Effector memory CD8-positive, alpha-beta T cell (primary cell): ENCODE results near the gene RTF1.
A peak's percentile ranks its signal among the peaks of the same experiment; 100 is the strongest.

Experiments used
- ATAC-seq: fragments of 150-1000 bp; cut with Tn5 transposase; replicated peaks from 2 replicates; pipeline ENCODE4 v1.10.0; 2021; ENCODE audit warnings: mild to moderate bottlenecking, moderate library complexity
- DNase-seq, 3 experiments: peaks; one replicate each; pipeline ENCODE4 v3.0.0; 2021
- H3K27ac Mint-ChIP-seq, 2 donors: one replicate each; pipeline ENCODE4 v1.8.0; 2022; ENCODE audit warnings: mild to moderate bottlenecking in 2 of 2, mixed read lengths in 2 of 2, moderate library complexity in 2 of 2
- H3K27me3 Mint-ChIP-seq, 2 donors: one replicate each; pipeline ENCODE4 v1.8.0; 2022; ENCODE audit warnings: mixed read lengths in 2 of 2
- H3K36me3 Mint-ChIP-seq: one replicate; pipeline ENCODE4 v1.8.0; 2022; ENCODE audit warnings: mild to moderate bottlenecking, moderate library complexity, mixed read lengths; ENCODE audit not compliant: insufficient read depth
- H3K4me1 Mint-ChIP-seq, 2 donors: one replicate each; pipeline ENCODE4 v1.8.0; 2022; ENCODE audit warnings: low read depth in 2 of 2, mixed read lengths in 2 of 2
- H3K4me3 Mint-ChIP-seq, 2 donors: one replicate each; pipeline ENCODE4 v1.8.0; 2022; ENCODE audit warnings: mild to moderate bottlenecking in 2 of 2, mixed read lengths in 2 of 2, moderate library complexity in 2 of 2
- H3K9me3 Mint-ChIP-seq, 2 donors: one replicate each; pipeline ENCODE4 v1.8.0; 2022; ENCODE audit warnings: mixed read lengths in 2 of 2

RTF1 gene

GRCh38 chr15:41494922-41495735, 78.2 kb downstream of the RTF1 start:
- Mint-ChIP-seq H3K36me3 (peaks cover 4% of the 10 kb centered on the region), H3K27me3 (peaks cover 42 to 50% of the 10 kb centered on the region in 2 donors), H3K27ac (no peak overlapping the region), H3K4me1 (peaks cover 7 to 16% of the 10 kb centered on the region in 2 donors), H3K9me3 (no peaks in the 10 kb centered on the region), H3K4me3 (peak overlapping the region; percentile 72 to 75)
- DNase-seq, result no peak
- peak; percentile 23 for ATAC-seq

DNA sequence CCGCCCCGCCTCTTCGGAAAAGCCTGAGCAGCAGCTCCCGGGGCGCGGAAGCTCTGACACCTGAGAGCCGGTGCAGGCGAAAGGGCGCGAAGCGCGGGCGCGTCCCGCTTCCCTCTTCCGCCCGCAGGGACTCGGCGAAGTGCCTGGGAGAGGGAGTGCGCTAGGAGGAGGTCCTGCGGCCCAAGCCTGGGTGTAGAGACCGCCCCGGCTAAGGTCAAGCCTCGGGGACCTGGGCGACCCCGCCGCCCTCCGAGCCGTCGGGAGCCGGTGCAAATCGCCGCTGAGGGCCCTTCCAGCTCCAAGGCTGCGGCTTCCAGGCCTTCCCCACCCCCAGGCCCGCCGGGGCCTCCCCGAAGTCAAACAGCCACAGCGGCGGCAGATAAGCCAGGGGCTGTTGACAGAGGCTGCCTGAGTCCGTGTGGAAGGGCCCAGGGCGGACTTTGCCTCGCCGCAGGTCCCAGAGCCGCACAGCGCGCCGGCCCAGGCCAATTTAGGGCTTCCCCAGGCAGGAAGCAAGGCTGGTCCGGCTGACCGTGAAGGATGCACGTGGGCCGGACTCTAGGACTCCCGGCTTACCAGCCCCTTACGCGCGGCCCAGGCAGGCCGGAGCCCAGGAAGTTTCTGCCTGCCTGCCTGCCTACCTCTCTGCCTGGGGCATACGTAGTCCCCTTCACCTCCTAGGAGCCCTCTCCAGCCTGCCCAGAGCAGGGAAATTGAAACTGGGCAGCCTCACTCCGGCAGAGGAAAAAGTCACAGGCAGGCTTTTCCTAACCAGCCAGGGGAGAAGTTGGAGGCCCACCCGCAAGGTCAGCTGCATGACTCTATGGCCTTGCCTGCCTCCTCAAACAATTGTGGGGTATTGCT, 79.1 kb downstream of the RTF1 start:
- no peaks in the 10 kb centered on the region for H3K9me3 Mint-ChIP-seq
- peak overlapping the region; percentile 72 to 75 for H3K4me3 Mint-ChIP-seq
- peaks cover 44 to 54% of the 10 kb centered on the region in 2 donors for H3K27me3 Mint-ChIP-seq
- DNase-seq, result no peak
- peaks cover 4% of the 10 kb centered on the region for H3K36me3 Mint-ChIP-seq
- H3K4me1 Mint-ChIP-seq, result peaks cover 8 to 16% of the 10 kb centered on the region in 2 donors
- no peak overlapping the region for H3K27ac Mint-ChIP-seq
- ATAC-seq, result no peak

- Mint-ChIP-seq H3K36me3 (peaks cover 4% of the 10 kb centered on the region), H3K27ac (no peak overlapping the region), H3K9me3 (no peaks in the 10 kb centered on the region), H3K27me3 (peaks cover 46 to 59% of the 10 kb centered on the region in 2 donors), H3K4me3 (no peak overlapping the region), H3K4me1 (peaks cover 7 to 15% of the 10 kb centered on the region in 2 donors)
- ATAC-seq (no peak), DNase-seq (no peak)
These were observed 81.8 kb downstream of the RTF1 start for GRCh38 chr15:41498657-41499056.

- Mint-ChIP-seq H3K9me3 (no peaks in the 10 kb centered on the region), H3K4me3 (no peak overlapping the region), H3K4me1 (peaks cover 7 to 15% of the 10 kb centered on the region in 2 donors), H3K27me3 (peaks cover 47 to 61% of the 10 kb centered on the region in 2 donors), H3K27ac (peak overlapping the region in 1 of 2 donors; percentile 12), H3K36me3 (peaks cover 4% of the 10 kb centered on the region)
- DNase-seq (no peak), ATAC-seq (no peak)
These were observed 82.4 kb downstream of the RTF1 start for GRCh38 chr15:41499109-41499851.

DNA sequence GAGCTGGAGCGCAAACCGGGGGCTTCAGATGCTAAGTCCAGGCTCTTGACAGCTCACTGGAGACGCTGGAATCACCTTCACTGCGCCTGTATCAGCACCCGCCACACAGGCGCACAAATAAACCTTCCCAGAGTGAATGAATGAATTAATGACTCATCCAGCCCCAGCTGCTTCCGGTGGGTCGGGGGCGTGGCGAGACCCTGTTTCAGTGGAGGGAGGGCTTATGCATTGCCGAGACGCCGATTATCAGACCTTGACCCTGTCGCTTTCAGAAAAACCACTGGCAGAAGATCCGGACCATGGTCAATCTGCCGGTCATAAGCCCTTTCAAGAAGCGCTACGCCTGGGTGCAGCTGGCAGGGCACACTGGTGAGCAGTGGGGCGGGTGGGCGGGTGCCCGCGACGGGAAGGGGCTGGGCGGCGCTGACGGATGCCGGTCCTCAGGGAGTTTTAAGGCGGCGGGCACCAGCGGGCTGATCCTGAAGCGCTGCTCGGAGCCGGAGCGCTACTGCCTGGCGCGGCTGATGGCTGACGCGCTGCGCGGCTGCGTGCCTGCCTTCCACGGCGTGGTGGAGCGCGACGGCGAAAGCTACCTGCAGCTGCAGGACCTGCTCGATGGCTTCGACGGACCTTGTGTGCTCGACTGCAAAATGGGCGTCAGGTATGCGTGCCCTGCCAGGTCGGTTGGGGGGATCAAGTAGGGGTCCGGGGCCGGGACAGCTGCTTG, 84.5 kb downstream of the RTF1 start:
- ATAC-seq (peak; percentile 70), DNase-seq (no peak)
- no peak overlapping the region for H3K27ac Mint-ChIP-seq
- peaks cover 46 to 56% of the 10 kb centered on the region in 2 donors for H3K27me3 Mint-ChIP-seq
- no peaks in the 10 kb centered on the region for H3K9me3 Mint-ChIP-seq
- H3K36me3 Mint-ChIP-seq, result peaks cover 4% of the 10 kb centered on the region
- H3K4me1 Mint-ChIP-seq, result peaks cover 7 to 12% of the 10 kb centered on the region in 2 donors
- peak overlapping the region; percentile 73 to 77 for H3K4me3 Mint-ChIP-seq

DNA sequence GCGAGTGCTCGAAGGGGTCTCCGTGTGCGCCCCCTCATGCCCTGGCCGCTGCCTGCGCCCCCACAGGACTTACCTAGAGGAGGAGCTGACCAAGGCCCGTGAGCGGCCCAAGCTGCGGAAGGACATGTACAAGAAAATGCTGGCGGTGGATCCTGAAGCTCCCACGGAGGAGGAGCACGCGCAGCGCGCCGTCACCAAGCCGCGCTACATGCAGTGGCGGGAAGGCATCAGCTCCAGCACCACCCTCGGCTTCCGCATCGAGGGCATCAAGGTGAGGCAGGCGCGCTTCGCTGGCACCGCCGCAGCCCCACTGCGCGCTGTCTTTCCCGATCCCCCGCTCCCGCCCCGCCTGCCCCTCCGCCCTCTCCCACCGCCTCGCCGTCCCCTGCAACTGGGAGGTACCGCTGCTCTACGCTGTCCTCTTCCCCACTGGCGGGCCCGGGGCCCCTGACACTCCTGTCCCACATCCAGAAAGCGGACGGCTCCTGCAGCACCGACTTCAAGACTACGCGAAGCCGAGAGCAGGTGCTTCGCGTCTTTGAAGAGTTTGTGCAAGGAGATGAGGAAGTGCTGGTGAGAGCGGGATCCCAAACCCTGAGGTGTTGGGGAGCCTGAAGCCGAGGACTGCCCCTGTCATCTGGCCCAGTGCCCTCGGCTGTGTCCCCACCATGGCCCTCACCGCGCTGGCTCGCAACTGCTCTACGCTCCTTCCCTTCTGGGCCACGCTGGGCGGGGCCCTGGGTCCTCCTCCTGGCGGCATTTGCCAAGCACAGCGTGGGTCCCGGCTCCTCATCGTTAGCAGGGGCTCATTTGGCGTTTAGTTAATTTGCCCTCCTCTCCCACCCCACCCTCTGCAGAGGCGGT, 85.3 kb downstream of the RTF1 start:
- Mint-ChIP-seq H3K4me1 (peaks cover 7 to 12% of the 10 kb centered on the region in 2 donors), H3K27ac (peak overlapping the region in 1 of 2 donors; percentile 12), H3K9me3 (no peaks in the 10 kb centered on the region), H3K4me3 (peak overlapping the region; percentile 73 to 77), H3K36me3 (peaks cover 6% of the 10 kb centered on the region), H3K27me3 (peaks cover 38 to 47% of the 10 kb centered on the region in 2 donors)
- no peak for DNase-seq
- peak; percentile 81 for ATAC-seq

DNA sequence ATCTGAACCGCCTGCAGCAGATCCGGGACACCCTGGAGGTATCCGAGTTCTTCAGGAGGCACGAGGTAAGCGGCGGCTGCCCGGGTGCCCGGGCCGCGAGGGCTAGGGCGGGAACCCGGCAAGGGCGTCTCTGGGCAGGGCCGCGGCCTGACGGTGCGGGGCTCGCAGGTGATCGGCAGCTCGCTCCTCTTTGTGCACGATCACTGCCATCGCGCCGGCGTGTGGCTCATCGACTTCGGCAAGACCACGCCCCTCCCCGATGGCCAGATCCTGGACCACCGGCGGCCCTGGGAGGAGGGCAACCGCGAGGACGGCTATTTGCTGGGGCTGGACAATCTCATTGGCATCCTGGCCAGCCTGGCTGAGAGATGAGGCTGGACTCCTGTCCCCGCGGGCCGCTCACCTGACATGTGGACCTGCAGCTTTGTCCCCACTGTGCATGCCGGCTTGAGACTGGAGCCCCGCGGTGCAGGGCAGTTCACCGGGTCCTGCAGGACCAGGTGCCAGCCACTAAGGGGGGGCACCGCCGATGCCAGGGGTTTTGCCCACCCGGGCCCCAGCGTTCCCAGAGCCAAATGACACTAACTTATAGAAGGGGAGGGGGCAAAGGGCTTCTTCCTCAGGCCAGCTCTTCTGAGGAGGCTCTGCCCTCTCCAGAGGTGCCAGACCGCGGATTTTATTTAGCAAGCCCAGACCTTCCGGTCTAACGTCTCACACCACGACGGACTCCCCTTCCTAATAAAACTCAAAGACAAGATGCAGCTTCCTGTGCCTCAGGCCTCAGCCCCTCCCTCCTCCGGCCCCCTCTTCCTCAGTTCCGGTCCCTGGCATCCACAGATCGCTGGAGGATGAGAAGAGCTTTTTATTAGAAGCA, 86.1 kb downstream of the RTF1 start:
- no peak for DNase-seq
- peaks cover 32 to 40% of the 10 kb centered on the region in 2 donors for H3K27me3 Mint-ChIP-seq
- peak overlapping the region in 1 of 2 donors; percentile 12 for H3K27ac Mint-ChIP-seq
- H3K4me3 Mint-ChIP-seq, result peak overlapping the region; percentile 73 to 77
- H3K9me3 Mint-ChIP-seq, result no peaks in the 10 kb centered on the region
- H3K36me3 Mint-ChIP-seq, result peaks cover 6% of the 10 kb centered on the region
- H3K4me1 Mint-ChIP-seq, result peaks cover 7 to 12% of the 10 kb centered on the region in 2 donors
- ATAC-seq, result no peak

DNA sequence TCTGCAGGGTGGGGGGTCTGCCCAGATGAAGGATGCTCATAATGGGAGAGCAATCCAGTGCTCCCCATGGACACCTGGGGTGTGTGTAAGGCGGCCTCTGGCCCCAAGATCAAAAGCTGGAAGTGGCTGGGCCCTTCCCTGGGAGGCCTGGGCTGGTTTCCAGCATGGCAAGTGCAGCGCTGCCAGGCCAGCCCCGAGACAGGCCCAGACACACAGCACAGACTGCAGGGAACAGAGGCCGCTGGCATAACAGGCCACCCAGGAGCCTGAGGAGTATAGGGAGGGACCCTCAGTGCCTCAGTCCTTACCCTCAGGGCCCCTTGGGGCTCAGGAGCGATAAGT, 86.7 kb downstream of the RTF1 start:
- H3K27ac Mint-ChIP-seq, result no peak overlapping the region
- peak overlapping the region; percentile 73 to 77 for H3K4me3 Mint-ChIP-seq
- H3K9me3 Mint-ChIP-seq, result no peaks in the 10 kb centered on the region
- H3K27me3 Mint-ChIP-seq, result peaks cover 28 to 34% of the 10 kb centered on the region in 2 donors
- ATAC-seq (no peak), DNase-seq (no peak)
- peaks cover 6% of the 10 kb centered on the region for H3K36me3 Mint-ChIP-seq
- peaks cover 7 to 12% of the 10 kb centered on the region in 2 donors for H3K4me1 Mint-ChIP-seq

DNA sequence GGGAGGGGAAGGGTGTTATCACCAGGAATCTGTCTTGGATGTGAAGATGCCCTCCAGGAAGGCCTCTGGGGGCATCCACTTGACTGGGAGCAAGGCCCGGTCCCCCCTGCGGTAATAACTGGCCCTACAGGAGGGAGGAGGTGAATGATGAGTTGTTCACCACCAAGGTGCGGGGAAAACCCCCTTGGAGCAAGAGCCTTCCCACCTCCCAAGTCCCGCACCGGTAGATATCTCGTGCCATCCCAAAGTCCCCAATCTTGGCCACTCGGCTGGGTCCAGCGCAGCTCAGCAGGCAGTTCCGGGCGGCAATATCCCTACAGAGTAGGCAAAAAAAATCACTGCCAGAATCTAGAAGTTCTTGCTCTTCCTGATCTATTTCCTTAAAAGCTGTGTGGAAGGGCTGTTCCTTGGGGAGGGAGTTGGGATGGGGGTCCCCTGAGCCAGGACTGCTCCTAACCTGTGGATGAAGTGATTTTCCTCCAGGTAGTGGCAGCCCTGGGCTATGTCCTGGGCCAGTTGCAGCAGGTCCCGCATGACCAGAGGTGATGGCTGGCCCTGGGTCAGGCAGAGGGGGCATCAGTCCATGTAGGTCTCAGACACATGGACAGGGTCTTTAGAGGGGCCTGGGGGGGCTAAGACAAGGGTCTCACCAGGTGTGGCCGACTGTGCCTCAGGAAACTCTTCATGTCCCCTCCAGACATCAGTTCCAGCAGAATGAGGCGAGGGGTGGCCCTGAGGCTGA, 88.0 kb downstream of the RTF1 start:
- peaks cover 20 to 21% of the 10 kb centered on the region in 2 donors for H3K27me3 Mint-ChIP-seq
- no peak for ATAC-seq
- H3K4me1 Mint-ChIP-seq, result peaks cover 7 to 14% of the 10 kb centered on the region in 2 donors
- DNase-seq, result no peak
- no peaks in the 10 kb centered on the region for H3K9me3 Mint-ChIP-seq
- peaks cover 7% of the 10 kb centered on the region for H3K36me3 Mint-ChIP-seq
- no peak overlapping the region for H3K4me3 Mint-ChIP-seq
- peak overlapping the region in 1 of 2 donors; percentile 46 for H3K27ac Mint-ChIP-seq

DNA sequence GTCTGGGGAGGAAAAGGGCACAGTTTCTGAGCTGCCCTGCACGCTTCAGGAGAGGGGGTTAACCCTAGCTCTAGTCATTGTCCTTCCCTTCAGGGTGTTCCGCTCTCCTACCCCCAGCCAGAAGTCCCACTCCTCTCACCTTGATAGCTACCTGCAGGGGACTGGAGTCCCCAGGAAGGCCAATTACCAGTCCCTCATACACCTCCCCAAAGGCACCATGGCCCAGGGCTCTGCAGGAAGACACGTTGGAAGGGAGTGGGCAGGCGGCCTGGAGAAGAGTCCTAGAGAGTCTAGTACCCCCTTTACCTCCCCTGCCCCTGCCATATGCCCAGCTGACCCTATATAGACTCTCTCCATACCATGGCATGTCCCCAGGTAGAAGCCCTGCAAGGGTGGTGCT, 88.9 kb downstream of the RTF1 start:
- ATAC-seq (no peak), DNase-seq (no peak)
- Mint-ChIP-seq H3K36me3 (peaks cover 7% of the 10 kb centered on the region), H3K9me3 (no peaks in the 10 kb centered on the region), H3K4me3 (no peak overlapping the region), H3K4me1 (peaks cover 7 to 14% of the 10 kb centered on the region in 2 donors), H3K27ac (no peak overlapping the region), H3K27me3 (peaks cover 15 to 17% of the 10 kb centered on the region in 2 donors)
